ENCODE measurements around the gene ZNF341. TPM values are rescaled to one million over a fixed set of nuclear protein-coding genes. Genes with fewer than 3 reads are reported as not detected.

The ZNF341 gene
- total and polyA plus RNA-seq, 2 of the 8 experiments (the other 6 are each of a cell fraction or from before 2014, with no cell fraction given), result 5.8 to 6.4 TPM

- Histone ChIP-seq H3K18ac (ENCODE audit: extremely low read depth, low read length) (no peak overlapping the region), H4K8ac (ENCODE audit: extremely low read depth, insufficient read depth, low read length) (no peak overlapping the region), H2BK12ac (ENCODE audit: low read depth, low read length) (no peak overlapping the region), H3K4me2 (ENCODE audit: insufficient read depth in 1 of 2, low read depth in 2 of 2, low read length in 2 of 2) (no peak overlapping the region), H3K27ac (ENCODE audit: low read depth, low read length) (no peak overlapping the region), H3K27me3 (replicated peaks in 1 of 4; ENCODE audit: control insufficient read depth in 3 of 4, extremely low read depth in 1 of 4, insufficient read depth in 3 of 4, low read length in 3 of 4) (no peaks in the 10 kb centered on the region), H3K4ac (replicated peaks; ENCODE audit: insufficient read length, low read depth, low read length) (no peak overlapping the region), H4K20me1 (replicated peaks in 1 of 2; ENCODE audit: control insufficient read depth in 1 of 2, insufficient read depth in 2 of 2, low read length in 2 of 2) (no peaks in the 10 kb centered on the region), H2BK120ac (replicated peaks; ENCODE audit: low read depth, low read length) (no peak overlapping the region), H4K5ac (ENCODE audit: insufficient read length, low read depth, low read length) (no peak overlapping the region), H2BK20ac (ENCODE audit: low read length) (no peak overlapping the region), H3K4me1 (replicated peaks in 1 of 4; ENCODE audit: control insufficient read depth in 3 of 4, insufficient read depth in 4 of 4, low read length in 3 of 4) (no peaks in the 10 kb centered on the region), H3K9ac (replicated peaks in 1 of 4; ENCODE audit: extremely low read depth in 1 of 4, low read depth in 3 of 4, low read length in 3 of 4) (no peak overlapping the region), H3K23me2 (ENCODE audit: low read depth, low read length) (no peaks in the 10 kb centered on the region), H3K9me3 (ENCODE audit: insufficient read depth in 2 of 2, low read depth in 1 of 2, low read length in 1 of 2) (no peaks in the 10 kb centered on the region), H2AK5ac (ENCODE audit: low read depth, low read length) (no peak overlapping the region), H4K91ac (replicated peaks; ENCODE audit: insufficient read length, low read length) (no peak overlapping the region), H3K23ac (ENCODE audit: insufficient read length) (no peak overlapping the region), H2AFZ (ENCODE audit: low read length) (no peak overlapping the region), H3K36me3 (ENCODE audit: control insufficient read depth in 2 of 4, insufficient read depth in 4 of 4, low read length in 3 of 4) (no peaks in the 10 kb centered on the region), H3K4me3 (ENCODE audit: extremely low read depth in 1 of 4, insufficient read depth in 2 of 4, low read depth in 3 of 4, low read length in 4 of 4) (no peak overlapping the region), H2BK5ac (ENCODE audit: low read depth, low read length) (no peak overlapping the region), H2BK15ac (ENCODE audit: low read length) (no peak overlapping the region), H3K79me1 (ENCODE audit: low read depth, low read length) (no peaks in the 10 kb centered on the region), H3K14ac (ENCODE audit: insufficient read length) (no peak overlapping the region), H3K56ac (replicated peaks; ENCODE audit: insufficient read length, low read depth, low read length) (no peak overlapping the region), H3K79me2 (ENCODE audit: control insufficient read depth in 1 of 2, insufficient read depth in 2 of 2, low read length in 2 of 2) (no peaks in the 10 kb centered on the region)
- DNase-seq (ENCODE audit: low read depth in 1 of 2, low spot score in 2 of 2), result no peak
- POLR2A ChIA-PET (ENCODE audit: partially characterized antibody), result no interaction called here
- CTCF ChIA-PET (ENCODE audit: partially characterized antibody), result no interaction called here
- no peak for FAIRE-seq
- TF ChIP-seq SRF (IDR thresholded peaks at IDR 0.05; ENCODE audit: low read depth, low read length), result no peak
- no peak for TF ChIP-seq USF2 (IDR thresholded peaks at IDR 0.05; ENCODE audit: low read length)
- no peak for TF ChIP-seq BACH1 (IDR thresholded peaks at IDR 0.05; ENCODE audit: low read length)
- TF ChIP-seq POLR2AphosphoS5 (IDR thresholded peaks at IDR 0.05; ENCODE audit: low read depth, low read length), result no peak
- no peak for TF ChIP-seq CTBP2 (IDR thresholded peaks at IDR 0.05; ENCODE audit: borderline replicate concordance, insufficient read depth, insufficient read length, low read length)
- TF ChIP-seq EP300 (IDR thresholded peaks at IDR 0.05; ENCODE audit: borderline replicate concordance in 1 of 2, low read depth in 2 of 2, low read length in 2 of 2), result no peak
- TF ChIP-seq RAD21 (IDR thresholded peaks at IDR 0.05 in 1 of 2, conservative IDR thresholded peaks at IDR 0.05 in 1 of 2; ENCODE audit: low read depth in 2 of 2, low read length in 2 of 2), result no peak
- no peak for TF ChIP-seq KDM5A (IDR thresholded peaks at IDR 0.05; ENCODE audit: low read length)
- TF ChIP-seq ASH2L (IDR thresholded peaks at IDR 0.05; ENCODE audit: low read length), result no peak
- TF ChIP-seq TAF7 (optimal IDR thresholded peaks at IDR 0.05; ENCODE audit: borderline replicate concordance, low read depth, low read length), result no peak
- TF ChIP-seq POLR2A (IDR thresholded peaks at IDR 0.05; ENCODE audit: control extremely low read depth in 1 of 2, low read depth in 2 of 2, low read length in 2 of 2), result no peak
- no peak for TF ChIP-seq PHF8 (conservative IDR thresholded peaks at IDR 0.05; ENCODE audit: low read depth, low read length)
- no peak for TF ChIP-seq CEBPB (IDR thresholded peaks at IDR 0.05; ENCODE audit: low read depth, low read length)
- WGBS, 2 experiments (ENCODE audit: extremely low coverage in 1 of 2, insufficient coverage in 1 of 2, insufficient read length in 1 of 2, insufficient replicate concordance in 2 of 2, low coverage in 1 of 2, low lambda C conversion rate in 2 of 2, missing lambda C conversion rate in 1 of 2), result 94% methylated on average over 2 of the region's 2 CpGs; no CpG with 5 or more reads in 1 of the 2 experiments
Observed at GRCh38 chr20:33777816-33778215, 46.0 kb downstream of the ZNF341 start.

Measured in H1 (cell line).